ENCODE measurements around the gene ST6GALNAC3.
"Not testable (repeated sequence)": the region's sequence is repeated elsewhere in the genome, so short reads cannot be mapped to it uniquely, and the experiment has no call there.

Gene ST6GALNAC3

GRCh38 chr1:76093522-76094312 lies 19.2 kb downstream of the ST6GALNAC3 start:
- TF ChIP-seq CTCF (IDR thresholded peaks at IDR 0.05) (no peak), ZFX (IDR thresholded peaks at IDR 0.05; ENCODE audit: borderline replicate concordance) (no peak)
- no peak overlapping the region for H3K27ac ChIP-seq

GRCh38 chr1:76095802-76096201 lies 21.3 kb downstream of the ST6GALNAC3 start:
- TF ChIP-seq CTCF (IDR thresholded peaks at IDR 0.05), result no peak
- no peak for TF ChIP-seq ZFX (IDR thresholded peaks at IDR 0.05; ENCODE audit: borderline replicate concordance)
- H3K27ac ChIP-seq, result no peak overlapping the region

- H3K27ac ChIP-seq, result not testable (repeated sequence)
These were observed 22.5 kb downstream of the ST6GALNAC3 start for GRCh38 chr1:76097064-76097463.

- H3K27ac ChIP-seq, result no peak overlapping the region
- TF ChIP-seq ZFX (IDR thresholded peaks at IDR 0.05; ENCODE audit: borderline replicate concordance) (no peak), CTCF (IDR thresholded peaks at IDR 0.05) (no peak)
These were observed 24.3 kb downstream of the ST6GALNAC3 start for GRCh38 chr1:76098845-76099244.

GRCh38 chr1:76101548-76101947 lies 27.0 kb downstream of the ST6GALNAC3 start:
- H3K27ac ChIP-seq, result no peak overlapping the region
- no peak for TF ChIP-seq CTCF (IDR thresholded peaks at IDR 0.05)
- TF ChIP-seq ZFX (IDR thresholded peaks at IDR 0.05; ENCODE audit: borderline replicate concordance), result no peak

- no peak overlapping the region for H3K27ac ChIP-seq
- TF ChIP-seq ZFX (IDR thresholded peaks at IDR 0.05; ENCODE audit: borderline replicate concordance) (no peak), CTCF (IDR thresholded peaks at IDR 0.05) (no peak)
These were observed 27.5 kb downstream of the ST6GALNAC3 start for GRCh38 chr1:76102046-76102445.

- H3K27ac ChIP-seq, result no peak overlapping the region
- TF ChIP-seq ZFX (IDR thresholded peaks at IDR 0.05; ENCODE audit: borderline replicate concordance), result no peak
- TF ChIP-seq CTCF (IDR thresholded peaks at IDR 0.05), result no peak
These were observed 28.5 kb downstream of the ST6GALNAC3 start for GRCh38 chr1:76103034-76103433.

GRCh38 chr1:76105372-76105771 lies 30.8 kb downstream of the ST6GALNAC3 start:
- no peak for TF ChIP-seq CTCF (IDR thresholded peaks at IDR 0.05)
- TF ChIP-seq ZFX (IDR thresholded peaks at IDR 0.05; ENCODE audit: borderline replicate concordance), result no peak
- H3K27ac ChIP-seq, result no peak overlapping the region

All from 22Rv1 (cell line).